ENCODE measurements around the gene OTULINL.

GRCh38 chr5:14569948-14570691 is 11.5 kb upstream of the OTULINL start:
- TF ChIP-seq EP300 (IDR thresholded peaks at IDR 0.05; ENCODE audit: borderline replicate concordance in 1 of 2, low read depth in 1 of 2, low read length in 1 of 2) (no peak), CTCF (IDR thresholded peaks at IDR 0.05) (no peak), MAX (IDR thresholded peaks at IDR 0.05; ENCODE audit: low read depth) (no peak), GABPA (IDR thresholded peaks at IDR 0.05; ENCODE audit: low read depth) (no peak), SMC3 (IDR thresholded peaks at IDR 0.05; ENCODE audit: low read depth, low read length) (no peak), USF1 (IDR thresholded peaks at IDR 0.05; ENCODE audit: borderline replicate concordance, low read depth) (no peak), YY1 (IDR thresholded peaks at IDR 0.05; ENCODE audit: low read depth) (no peak), POLR2AphosphoS5 (IDR thresholded peaks at IDR 0.05; ENCODE audit: low read depth, low read length) (no peak), JUND (IDR thresholded peaks at IDR 0.05) (no peak), MXI1 (IDR thresholded peaks at IDR 0.05; ENCODE audit: low read depth, low read length) (no peak), ELF1 (IDR thresholded peaks at IDR 0.05) (no peak)
